HG02884 (cell line): ENCODE data around the gene DNM1.
A peak's percentile ranks its signal among the peaks of the same experiment; 100 is the strongest.
"Not testable (repeated sequence)": the region's sequence is repeated elsewhere in the genome, so short reads cannot be mapped to it uniquely, and the experiment has no call there.

Experiments used
- ATAC-seq: cut with Tn5 transposase; IDR thresholded peaks from one replicate; pipeline ENCODE4 v1.9.1; 2021; ENCODE audit warnings: mild to moderate bottlenecking, moderate library complexity; ENCODE audit not compliant: unreplicated experiment

Gene DNM1

DNA sequence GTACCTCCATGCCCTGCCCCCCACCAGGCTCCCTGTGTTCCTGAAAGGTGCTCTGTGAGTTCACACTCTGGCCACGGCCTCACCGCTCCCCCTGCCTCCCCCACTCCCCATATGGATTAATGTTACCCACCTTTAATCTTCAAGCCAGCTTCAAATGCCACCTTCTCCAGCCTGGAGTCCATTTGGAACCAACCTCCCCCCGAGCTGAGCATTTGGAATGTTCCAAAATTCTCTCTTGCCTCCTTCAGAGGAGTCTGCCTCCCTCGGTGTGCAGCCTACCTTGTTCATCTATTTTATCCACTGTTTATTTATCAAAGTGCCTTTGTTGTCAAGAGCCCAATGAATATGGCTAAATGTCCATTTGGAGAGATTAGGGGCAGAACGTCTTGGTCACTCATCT, 68.3 kb downstream of the DNM1 start:
- ATAC-seq, result no peak

DNA sequence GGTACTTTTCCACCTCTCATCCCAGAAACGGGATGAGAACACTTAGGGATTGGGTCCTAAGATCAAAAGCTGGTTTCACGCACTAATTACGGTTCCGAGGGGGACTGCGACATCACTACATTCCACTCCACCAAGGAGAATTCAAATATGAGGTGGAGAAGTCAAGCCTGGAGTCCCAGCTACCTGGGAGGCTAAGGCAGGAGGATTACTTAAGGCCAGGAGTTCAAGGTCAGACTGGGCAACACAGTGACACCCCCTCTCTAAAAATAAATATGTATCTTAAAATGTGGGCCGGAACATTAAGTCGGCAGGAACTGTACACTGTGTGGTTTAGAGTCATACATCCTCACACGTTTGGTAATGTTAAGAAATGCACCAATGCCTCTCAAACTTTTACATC, 71.1 kb downstream of the DNM1 start:
- ATAC-seq, result no peak

DNA sequence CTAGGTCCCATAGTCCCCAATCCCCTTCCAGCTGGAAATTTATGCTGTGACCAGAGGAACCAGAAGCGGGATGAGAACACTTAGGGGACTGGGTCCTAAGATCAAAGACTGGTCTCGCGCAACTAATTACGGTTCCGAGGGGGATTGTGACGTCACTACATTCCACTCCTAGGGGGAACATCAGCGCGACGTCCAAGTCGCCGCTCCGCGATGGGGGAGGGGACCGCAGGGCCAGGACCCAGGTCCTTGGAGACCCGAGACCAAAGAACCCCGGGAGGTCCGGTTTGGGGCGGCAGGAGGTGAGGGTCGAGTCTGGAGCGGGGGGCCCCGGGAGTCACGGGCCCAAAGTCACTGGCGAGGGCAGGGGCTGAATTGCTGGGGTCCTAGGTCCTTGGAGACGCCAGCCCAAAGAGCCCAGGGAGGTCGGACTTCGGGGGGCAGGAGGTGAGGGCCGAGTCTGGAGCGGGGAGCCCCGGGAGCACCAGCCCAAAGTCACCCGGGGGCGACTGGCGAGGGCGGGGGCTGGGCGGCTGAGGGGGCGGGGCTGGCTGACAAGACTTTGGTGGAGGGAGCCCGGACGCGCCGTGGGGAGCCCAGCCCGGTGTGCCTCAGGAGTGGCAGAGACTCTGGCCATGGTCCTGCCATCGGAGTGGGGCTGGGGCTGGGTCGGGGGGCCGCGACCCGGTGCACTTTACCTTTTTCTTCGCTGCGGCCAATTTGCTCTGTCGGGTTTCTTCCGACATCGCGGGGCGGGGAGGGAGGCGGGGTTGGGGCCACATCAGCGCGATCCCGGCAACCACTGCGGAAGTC, 72.2 kb downstream of the DNM1 start, which contains the start of gene GOLGA2:
TSS of gene GOLGA2 (minus strand) at position 810 of the 810 bp plus-strand sequence. CDS start at position 779, 31 bp downstream.
- peak; percentile 42 for ATAC-seq

DNA sequence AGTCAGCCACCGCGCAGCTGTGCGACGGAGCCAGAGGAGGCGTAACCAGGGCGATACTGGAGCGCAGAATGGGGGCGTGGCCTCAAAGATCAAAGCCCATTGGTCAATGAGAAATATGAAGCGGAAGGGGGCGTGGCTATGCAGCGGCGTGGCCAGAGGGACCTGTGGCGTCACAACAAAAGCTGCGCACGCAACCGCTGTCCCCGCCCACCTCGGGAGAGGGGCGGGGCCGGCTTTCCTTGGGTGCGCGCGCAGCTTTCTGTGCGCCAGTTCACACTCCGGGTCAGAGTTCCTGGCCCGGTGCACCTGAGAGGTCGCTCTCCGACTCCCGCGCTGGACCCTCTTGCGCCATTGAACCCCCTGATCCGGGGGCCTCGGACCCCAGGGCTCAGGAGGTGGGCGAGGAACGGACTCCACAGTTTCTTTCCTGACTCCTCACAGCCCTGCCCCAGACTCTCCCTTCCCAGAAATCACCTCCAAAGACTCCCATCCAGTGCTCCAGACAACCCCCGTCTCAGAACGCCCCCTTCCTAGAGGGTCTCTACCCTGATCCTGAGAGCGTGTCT, 72.9 kb downstream of the DNM1 start, which contains the start of gene SWI5:
TSS of gene SWI5 (plus strand) at position 269 of the 566 bp plus-strand sequence.
- peak; percentile 92 for ATAC-seq

DNA sequence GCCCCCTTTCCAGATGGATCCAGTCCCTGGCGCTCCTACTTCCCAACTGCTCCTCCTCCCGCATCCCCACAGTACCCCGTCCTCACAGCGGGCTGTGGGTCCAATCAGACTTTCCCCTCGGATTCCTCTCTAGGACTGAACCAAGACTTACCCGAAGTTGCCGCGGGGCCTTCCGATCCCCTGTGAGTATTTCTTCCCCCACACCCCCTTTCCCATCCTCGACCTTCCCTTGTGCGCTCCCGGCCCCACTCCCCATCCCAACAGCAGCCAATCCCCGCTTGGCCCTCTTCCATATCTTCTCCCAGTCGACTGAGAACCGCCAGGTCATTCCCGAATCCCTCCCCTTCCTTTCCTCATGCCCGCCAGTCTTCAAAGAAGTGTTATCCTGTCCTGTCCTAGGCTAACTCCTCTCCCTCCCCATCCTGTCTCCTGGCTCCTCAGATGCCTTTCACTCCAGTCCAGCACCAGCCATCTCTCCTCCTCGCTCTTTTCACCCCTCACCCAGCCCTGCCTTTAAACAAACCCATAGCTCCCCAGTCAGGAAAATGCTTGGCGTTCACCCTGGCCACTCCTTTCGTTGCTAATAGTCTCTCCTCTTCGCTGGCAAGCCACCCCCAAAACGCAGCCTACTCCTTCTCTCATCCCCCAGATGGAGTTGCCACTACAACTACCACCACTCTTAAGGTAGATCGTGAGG, 73.5 kb downstream of the DNM1 start:
- no peak for ATAC-seq

DNA sequence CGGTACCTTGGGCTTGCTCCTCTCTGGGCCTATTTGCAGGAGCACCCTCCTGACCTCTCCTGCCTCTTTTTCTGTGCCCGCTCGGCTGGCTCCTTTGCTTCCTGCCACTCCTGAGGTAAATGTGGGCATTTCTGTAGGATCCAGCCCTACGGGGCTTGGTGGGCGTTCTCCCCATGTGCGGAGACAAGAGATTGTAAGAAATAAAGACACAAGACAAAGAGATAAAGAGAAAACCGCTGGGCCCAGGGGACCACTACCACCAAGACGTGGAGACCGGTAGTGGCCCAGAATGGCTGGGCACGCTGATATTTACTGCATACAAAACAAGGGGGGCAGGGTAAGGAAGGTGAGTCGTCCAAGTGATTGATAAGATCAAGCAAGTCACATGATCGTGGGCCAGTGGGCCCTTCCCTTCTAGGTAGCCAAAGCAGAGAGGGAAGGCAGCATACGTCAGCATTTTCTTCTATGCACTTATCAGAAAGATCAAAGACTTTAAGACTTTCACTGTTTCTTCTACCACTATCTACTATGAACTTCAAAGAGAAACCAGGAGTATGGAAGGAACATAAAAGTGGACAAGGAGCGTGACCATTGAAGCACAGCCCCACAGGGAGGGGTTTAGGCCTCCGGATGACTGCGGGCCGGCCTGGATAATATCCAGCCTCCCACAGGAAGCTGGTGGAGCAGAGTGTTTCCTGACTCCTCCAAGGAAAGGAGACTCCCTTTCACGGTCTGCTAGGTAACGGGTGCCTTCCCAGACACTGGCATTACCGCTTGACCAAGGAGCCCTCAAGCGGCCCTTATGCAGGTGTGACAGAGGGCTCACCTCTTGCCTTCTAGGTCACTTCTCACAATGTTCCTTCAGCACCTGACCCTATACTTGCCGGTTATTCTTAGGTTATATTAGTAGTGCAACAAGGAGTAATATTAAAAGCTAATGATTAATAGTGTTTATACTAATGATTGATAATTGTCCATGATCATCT, 76.2 kb downstream of the DNM1 start:
- ATAC-seq, result not testable (repeated sequence)

DNA sequence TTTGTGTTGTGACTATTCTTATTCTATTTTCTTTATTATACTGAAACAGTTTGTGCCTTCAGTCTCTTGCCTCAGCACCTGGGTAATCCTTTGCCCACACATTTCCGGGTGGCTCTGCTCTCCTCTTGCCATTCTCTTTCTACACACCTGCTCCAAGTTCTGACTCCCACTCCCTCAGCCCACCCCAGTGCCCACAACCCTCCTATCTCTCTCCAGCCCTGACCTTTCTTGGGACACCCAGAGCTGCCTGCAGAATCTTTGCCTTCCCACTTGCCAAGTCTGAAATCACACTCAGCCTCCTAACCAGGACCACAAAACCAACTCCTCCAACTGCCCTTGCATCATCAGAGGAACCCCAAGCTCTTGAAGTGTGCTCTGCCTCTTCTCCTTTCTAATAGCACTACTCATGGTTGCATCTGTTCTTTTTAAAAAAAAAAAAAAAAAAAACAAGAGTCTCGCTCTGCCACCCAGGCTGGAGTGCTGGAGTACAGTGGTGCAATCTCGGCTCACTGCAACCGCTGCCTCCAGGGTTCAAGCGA, 77.0 kb downstream of the DNM1 start:
- ATAC-seq, result no peak

DNA sequence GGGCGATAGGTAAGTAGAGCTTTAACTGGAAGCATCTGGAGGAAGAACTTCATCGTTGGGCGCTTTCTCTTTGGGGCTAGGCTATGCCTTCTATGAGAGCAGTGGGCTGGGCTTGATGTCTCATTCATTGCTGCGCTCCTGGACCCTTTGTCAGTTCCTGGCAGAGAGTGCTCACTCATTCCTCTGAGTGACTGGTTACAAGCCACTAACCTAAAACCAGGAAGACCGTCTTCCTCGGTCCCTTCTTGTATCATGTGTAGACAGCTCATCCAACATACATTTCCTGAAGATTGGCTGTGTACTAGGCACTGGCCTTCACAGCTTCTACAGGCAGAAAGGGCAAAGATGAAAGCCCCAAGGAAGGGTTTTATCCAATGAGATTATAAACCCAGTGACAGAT, 79.3 kb downstream of the DNM1 start:
- ATAC-seq, result no peak

DNA sequence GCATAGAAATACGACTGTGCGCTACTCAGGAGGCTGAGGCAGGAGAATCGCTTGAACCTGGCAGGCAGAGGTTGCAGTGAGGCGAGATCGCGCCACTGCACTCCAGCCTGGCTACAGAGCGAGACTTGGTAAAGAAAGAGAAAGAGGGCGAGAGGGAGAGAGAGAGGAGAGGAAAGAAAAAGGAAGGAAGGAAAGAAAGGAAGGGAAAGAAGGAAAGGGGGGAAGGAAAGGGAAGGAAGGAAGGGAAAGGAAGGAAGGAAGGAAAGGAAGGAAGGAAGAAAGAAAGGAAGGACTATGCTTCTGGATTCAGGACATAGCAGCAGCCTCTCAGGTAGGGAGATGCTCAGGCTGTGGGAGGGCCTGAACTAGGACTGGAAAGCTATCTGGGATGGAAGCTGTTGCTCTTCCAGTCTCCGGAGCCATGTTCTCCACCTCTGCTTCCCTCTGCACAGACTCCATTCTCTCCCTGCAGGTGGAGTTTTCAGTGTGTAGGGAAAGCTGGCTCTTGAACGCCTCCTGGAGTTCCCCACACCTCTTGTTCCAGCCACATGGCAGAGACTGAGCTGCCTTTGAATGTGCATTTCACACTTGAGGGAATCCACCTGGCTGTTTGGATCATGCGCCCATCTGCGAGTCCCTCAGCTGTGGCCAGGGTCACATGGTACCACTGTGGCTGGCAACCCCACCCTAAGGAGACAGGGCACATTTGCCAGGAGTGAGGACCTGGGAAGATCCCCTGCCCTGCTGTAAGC, 82.0 kb downstream of the DNM1 start:
- ATAC-seq, result no peak

DNA sequence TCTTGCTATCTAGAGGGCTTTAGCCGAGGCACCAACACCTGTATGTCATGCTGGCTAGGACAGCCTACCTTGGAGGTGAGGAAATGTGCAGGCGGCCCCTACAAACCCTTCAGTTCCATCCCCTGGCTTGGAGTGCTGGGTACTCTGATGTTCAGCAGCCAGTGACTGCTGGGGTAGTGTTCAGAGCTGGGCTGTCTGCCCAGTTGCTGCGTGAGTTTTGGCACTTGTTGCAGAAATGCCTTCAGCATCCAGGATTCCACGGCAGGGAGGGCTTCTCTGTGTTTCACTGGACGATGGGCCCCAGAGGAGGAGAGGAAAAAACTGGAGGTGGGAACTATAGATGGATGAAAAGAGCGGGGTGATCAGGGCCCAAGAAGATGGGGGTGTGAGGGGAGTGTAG, 83.3 kb downstream of the DNM1 start:
- ATAC-seq, result no peak

DNA sequence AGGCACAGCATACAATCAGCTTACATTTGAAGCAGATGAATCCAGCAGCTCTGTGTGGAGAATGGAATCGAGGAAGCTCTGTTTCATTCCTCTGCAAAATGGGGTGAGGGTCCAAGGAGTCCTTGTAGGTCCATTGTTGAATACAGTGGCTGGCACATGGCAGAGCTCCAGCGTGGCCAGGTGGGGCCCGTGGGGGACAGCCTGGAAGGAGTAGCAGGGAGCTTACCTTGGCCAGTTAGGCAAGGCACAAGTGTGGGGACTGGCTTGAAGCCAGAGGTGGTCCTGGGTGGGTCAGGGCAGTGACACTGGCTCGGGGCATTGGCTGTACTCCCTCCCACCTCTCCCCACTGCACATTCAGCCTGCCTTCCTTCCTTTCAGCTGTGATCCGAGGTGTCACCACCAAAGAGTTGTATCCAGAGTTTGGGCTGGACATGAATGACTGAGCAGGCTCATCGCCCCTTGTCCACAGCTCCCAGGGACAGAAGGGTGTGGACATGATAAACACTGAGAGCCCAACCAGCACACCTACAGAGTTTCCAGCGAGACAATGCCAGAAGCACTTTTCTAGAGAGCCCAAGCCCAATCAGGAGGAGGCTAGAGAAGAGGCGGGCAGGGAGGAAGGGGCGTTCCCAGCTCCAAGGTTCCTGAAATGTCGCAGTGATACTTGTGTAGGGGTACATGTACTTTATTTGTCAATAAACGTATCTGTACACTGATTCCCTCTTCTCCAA, 85.3 kb downstream of the DNM1 start:
- no peak for ATAC-seq

DNA sequence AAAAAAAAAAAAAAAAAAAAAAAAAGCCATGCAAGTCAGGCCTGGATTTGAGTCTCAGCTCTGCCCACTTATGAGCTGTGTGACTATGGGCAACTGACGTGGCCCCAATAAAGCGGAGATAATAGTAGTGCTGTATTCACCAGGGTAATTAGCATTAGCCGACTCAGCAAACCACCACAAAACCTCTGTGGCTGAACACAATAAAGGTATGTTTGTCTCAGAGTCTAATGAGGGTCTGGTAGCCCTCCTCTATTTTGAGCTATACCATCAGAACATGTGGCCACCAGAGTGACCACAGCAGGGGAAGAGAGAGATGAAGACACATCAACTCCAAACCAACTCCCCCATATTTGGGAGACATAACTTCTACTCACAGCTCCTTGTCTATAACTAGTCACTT, 88.8 kb downstream of the DNM1 start:
- no peak for ATAC-seq

DNA sequence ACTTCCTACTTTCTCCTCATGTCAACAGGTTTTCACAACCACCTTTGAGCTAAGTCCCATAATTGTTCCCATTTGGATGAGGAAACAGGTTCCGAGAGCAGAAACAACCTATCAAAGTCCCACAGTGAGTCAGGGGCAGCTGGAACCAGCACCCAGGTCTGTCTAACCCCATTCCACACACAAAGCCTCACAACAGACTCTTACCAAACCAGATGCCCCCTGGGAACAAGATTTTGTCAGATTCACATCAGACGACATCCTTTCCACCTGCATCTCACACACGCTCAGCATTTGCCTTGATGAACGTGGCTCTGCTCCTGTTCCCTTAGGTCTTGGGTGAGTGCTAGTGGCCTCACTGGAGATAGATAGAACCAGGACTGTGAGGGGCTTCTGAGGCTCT, 89.9 kb downstream of the DNM1 start:
- ATAC-seq, result no peak

DNA sequence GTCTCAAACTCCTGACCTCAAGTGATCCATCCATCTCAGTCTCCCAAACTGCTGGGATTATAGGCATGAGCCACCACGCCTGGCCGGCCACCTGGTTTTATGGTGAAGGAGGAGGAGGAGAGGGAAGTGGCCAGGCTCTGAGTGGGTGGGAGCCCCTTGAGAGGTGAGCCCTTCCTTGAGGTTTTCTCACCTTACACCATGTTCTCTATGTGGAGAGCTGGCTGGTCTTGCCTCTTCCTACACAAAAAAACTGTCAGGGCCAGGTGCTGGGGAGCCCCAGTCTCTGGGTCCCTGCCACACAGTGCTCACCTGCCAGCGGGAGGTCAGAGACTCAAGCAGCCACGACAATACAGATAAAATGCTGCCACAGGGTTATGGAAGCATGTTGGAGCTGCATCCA, 91.0 kb downstream of the DNM1 start:
- no peak for ATAC-seq

DNA sequence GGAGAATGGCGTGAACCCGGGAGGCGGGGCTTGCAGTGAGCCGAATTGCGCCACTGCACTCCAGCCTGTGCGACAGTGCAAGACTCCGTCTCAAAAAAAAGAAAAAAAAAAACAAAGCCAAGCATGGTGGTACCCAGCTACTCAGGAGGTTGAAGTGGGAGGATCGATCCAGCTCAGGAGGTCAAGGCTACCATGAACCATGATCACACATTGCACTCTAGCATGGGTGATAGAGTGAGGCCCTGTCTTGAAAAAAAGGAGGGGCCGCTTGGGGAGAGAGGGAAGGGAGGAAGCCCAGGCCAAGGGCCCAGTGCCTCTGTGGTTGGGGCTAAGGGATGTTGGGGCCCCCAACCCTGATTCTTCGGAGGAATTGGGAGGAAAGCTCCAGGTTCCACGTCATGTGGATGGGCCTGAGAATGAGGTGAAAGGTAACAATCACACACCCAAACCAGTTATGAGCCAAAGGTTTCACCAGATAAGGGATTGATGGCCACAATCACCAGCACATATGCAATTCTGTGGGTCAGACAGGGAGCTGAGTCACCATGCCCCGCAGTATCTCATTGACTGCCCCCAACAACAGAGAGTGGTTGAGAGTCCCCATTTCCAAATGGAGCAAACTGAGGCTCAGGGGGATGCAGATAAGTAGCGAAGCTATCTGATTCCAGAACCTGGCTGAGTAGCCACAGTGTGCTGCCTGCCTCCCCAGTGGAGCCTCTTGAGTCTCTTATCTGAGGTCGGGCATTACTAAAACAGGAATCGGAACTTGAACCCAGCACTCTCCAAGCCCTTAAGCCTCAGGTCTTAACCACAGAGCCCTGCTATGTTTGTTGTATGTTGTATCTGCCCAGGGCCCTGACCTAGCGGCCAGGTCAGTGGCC, 93.4 kb downstream of the DNM1 start:
- no peak for ATAC-seq

DNA sequence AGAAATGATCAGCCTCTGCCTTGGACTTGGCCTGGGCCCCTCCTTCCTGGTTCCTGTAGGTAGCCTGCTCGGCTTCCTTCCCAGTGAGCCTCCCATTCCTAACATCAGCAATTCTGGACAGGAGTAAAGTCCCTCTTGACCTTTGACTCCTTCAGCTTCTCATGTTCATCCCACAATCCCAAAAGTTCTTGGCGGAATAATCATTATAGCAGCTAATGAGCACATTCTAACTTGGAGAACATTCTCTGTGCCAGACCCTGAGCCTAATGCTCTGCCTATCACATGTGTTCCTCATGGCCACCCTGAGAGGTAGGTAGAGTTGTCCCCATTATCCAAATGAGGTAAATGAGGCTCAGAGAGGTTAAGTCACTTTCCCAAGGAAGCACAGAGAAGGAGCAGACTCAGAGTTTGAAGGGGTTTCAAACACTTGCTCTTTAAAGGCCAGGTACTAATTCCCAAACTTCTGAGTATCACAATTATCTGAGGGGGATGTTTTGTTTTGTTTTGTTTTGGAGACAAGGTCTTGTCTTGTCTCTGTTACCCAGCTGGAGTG, 94.1 kb downstream of the DNM1 start:
- no peak for ATAC-seq

DNA sequence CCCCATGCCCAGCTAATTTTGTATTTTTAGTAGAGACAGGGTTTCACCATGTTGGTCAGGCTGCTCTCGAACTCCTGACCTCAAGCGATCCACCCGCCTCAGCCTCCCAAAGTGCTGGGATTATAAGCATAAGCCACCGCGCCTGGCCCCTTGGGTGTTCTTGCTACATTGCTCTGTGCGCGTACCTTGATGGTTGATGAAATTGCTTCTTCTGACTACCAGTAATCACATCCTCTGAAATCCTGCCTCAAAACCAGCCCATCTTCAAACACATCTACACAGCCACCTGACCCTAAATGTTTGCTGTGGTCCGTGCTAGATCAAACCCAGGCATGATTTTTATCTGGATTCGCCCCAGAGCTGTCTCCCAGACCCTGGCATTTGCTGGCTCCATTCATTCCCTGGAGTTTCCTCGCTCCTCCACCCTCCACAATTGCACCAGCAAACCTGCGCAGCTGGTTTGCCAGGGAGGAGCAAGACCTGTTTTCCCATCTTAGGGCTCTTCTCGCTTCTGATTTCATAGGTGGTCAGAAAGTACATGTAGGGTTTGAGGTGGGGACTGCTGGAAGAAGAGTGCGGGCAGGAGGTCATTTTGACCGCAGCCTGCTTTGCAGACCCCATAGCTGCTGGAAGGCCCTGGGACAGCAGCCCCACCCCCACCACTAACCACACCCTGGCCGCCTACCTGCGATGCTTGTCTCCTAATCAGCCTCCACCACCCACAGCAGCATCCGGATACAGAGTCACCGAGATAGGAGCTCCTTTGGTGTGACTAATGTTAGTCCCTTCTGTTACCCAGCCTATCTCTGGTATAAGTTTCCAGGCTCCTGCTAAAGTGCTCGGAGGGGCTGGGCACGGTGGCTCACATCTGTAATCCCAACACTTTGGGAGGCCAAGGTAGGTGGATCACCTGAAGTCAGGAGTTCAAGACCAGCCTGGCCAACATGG, 95.6 kb downstream of the DNM1 start:
- no peak for ATAC-seq
